HCT116 (cell line): ENCODE results near the gene FNDC1. TPM values are rescaled to one million over a fixed set of nuclear protein-coding genes. Genes with fewer than 3 reads are reported as not detected.

Experiments used
- ATAC-seq: fragments of 200-7000 bp; cut with Tn5 transposase; 2 replicates; pipeline ENCODE4 v1.9.1; 2020; ENCODE audit warnings: mild to moderate bottlenecking, moderate library complexity
- BruUV-seq: library from RNA; stranded (reverse); fragments of 400-500 nt; replicated peaks from 2 replicates; lab custom pipeline; 2021; lab: Mats Ljungman, UMichigan
- CTCF ChIA-PET: fragments of 300-600 bp; sonication (Branson Sonifier 250); formaldehyde crosslinking; loops from one replicate; lab custom pipeline; 2021; ENCODE audit warnings: antibody characterized with exemption; lab: Charles Lee
- POLR2A ChIA-PET: fragments of 300-600, 350-600 bp; sonication (Branson Sonifier 250); formaldehyde crosslinking; loops from one replicate; lab custom pipeline; 2021; ENCODE audit warnings: antibody characterized with exemption; lab: Charles Lee
- RAD21 ChIA-PET, 2 experiments: fragments of 300-600 bp; sonication (Branson Sonifier 250); formaldehyde crosslinking; loops; one replicate each; lab custom pipeline; 2023; ENCODE audit warnings: low total read pairs in 2 of 2; ENCODE audit not compliant: uncharacterized antibody in 2 of 2, unreplicated experiment in 2 of 2, low non-redundant PET in 1 of 2; lab: Charles Lee
- DNase-seq: peaks from one replicate; pipeline ENCODE4 v3.0.0-alpha.2; 2010; ENCODE audit warnings: low read depth, low spot score
- H2AFZ ChIP-seq: fragments of 200-600 bp; shearing (Covaris generic), sonication (generic); 2 replicates; pipeline ENCODE4 v1.6.1; 2017; ENCODE audit warnings: low read depth, mixed run types, mixed read lengths, antibody characterized with exemption, low read length; ENCODE audit not compliant: poor library complexity, severe bottlenecking
- H3K27ac ChIP-seq: 2 replicates; pipeline ENCODE4 v1.5.1; 2012; ENCODE audit warnings: low read depth, low read length
- H3K27me3 ChIP-seq: fragments of 200-600 bp; sonication (generic); 2 replicates; pipeline ENCODE4 v1.6.1; 2016; ENCODE audit warnings: mixed run types, low read length, mixed read lengths; ENCODE audit not compliant: insufficient read depth
- H3K36me3 ChIP-seq, 2 experiments: fragments of 200-500 bp in 1 of 2; fragments of 200-600 bp in 1 of 2; sonication (Bioruptor generic) in 1 of 2; sonication (generic) in 1 of 2; 2 replicates each; pipeline versions ENCODE4 v1.5.1 to v1.6.1; 2014 to 2016; ENCODE audit warnings: low read length in 2 of 2, inconsistent platforms in 1 of 2, mixed read lengths in 1 of 2, mixed run types in 1 of 2; ENCODE audit not compliant: insufficient read depth in 2 of 2, control insufficient read depth in 1 of 2
- H3K4me1 ChIP-seq, 2 experiments: fragments of 200-600 bp in 1 of 2; sonication (generic) in 1 of 2; 2 replicates each; pipeline versions ENCODE4 v1.5.1 to v1.6.1; 2012 to 2017; ENCODE audit warnings: low read length in 2 of 2, inconsistent platforms in 1 of 2, mild to moderate bottlenecking in 1 of 2, mixed read lengths in 1 of 2, mixed run types in 1 of 2, moderate library complexity in 1 of 2; ENCODE audit not compliant: insufficient read depth in 2 of 2, control insufficient read depth in 1 of 2
- H3K4me2 ChIP-seq: fragments of 200-600 bp; sonication (generic); 2 replicates; pipeline ENCODE4 v1.6.1; 2017; ENCODE audit warnings: mixed run types, low read length, mixed read lengths
- H3K4me3 ChIP-seq, 2 experiments: fragments of 200-600 bp in 1 of 2; sonication (generic) in 1 of 2; replicated peaks in 1 of 2; 2 replicates each; pipeline ENCODE4 v1.5.1; 2011 to 2016; ENCODE audit warnings: low read length in 2 of 2, control low read depth in 1 of 2, low read depth in 1 of 2, mild to moderate bottlenecking in 1 of 2, mixed read lengths in 1 of 2, mixed run types in 1 of 2
- H3K79me2 ChIP-seq: fragments of 200-600 bp; sonication (generic); 2 replicates; pipeline ENCODE4 v1.6.1; 2017; ENCODE audit warnings: mild to moderate bottlenecking, mixed run types, low read length, moderate library complexity, mixed read lengths; ENCODE audit not compliant: insufficient read depth
- H3K9ac ChIP-seq: fragments of 200-600 bp; sonication (generic); 2 replicates; pipeline ENCODE4 v1.6.1; 2016; ENCODE audit warnings: low read length, mixed read lengths
- H3K9me2 ChIP-seq: fragments of 200-600 bp; sonication (generic), shearing (Covaris generic); 2 replicates; pipeline ENCODE4 v1.6.1; 2017; ENCODE audit warnings: mixed run types, mild to moderate bottlenecking, moderate library complexity; ENCODE audit not compliant: insufficient read depth
- H3K9me3 ChIP-seq, 2 experiments: fragments of 200-500 bp in 1 of 2; fragments of 200-600 bp in 1 of 2; sonication (Bioruptor generic) in 1 of 2; sonication (generic) in 1 of 2; 2 replicates each; pipeline ENCODE4 v1.6.1; 2014 to 2017; ENCODE audit warnings: low read length in 2 of 2, mixed read lengths in 2 of 2, inconsistent platforms in 1 of 2, low read depth in 1 of 2, mild to moderate bottlenecking in 1 of 2, mixed run types in 1 of 2, moderate library complexity in 1 of 2; ENCODE audit not compliant: control insufficient read depth in 1 of 2, insufficient read depth in 1 of 2
- H4K20me1 ChIP-seq: fragments of 200-600 bp; sonication (generic), shearing (Covaris generic); 2 replicates; pipeline ENCODE4 v1.6.1; 2017; ENCODE audit warnings: mixed run types, mild to moderate bottlenecking, moderate library complexity; ENCODE audit not compliant: insufficient read depth
- ATF3 ChIP-seq: IDR thresholded peaks from 2 replicates; pipeline ENCODE4 v1.6.1; 2012
- CBX3 ChIP-seq: IDR thresholded peaks from 2 replicates; pipeline ENCODE4 v1.6.1; 2012; ENCODE audit warnings: low read depth
- EGR1 ChIP-seq: IDR thresholded peaks from 2 replicates; pipeline ENCODE4 v1.6.1; 2012; ENCODE audit warnings: low read depth
- EZH2 ChIP-seq: fragments of 200-600 bp; sonication (generic); IDR thresholded peaks from 2 replicates; pipeline ENCODE4 v1.6.1; 2017; ENCODE audit warnings: antibody characterized with exemption, mixed run types
- EZH2phosphoT487 ChIP-seq: fragments of 200-600 bp; IDR thresholded peaks from 2 replicates; pipeline ENCODE4 v1.6.1; 2018; ENCODE audit warnings: antibody characterized with exemption, borderline replicate concordance
- FOSL1 ChIP-seq: IDR thresholded peaks from 2 replicates; pipeline ENCODE4 v1.6.1; 2012; ENCODE audit warnings: low read depth
- JUND ChIP-seq: IDR thresholded peaks from 2 replicates; pipeline ENCODE4 v1.6.1; 2012
- MAX ChIP-seq: IDR thresholded peaks from 2 replicates; pipeline ENCODE4 v1.6.1; 2012
- POLR2A ChIP-seq: IDR thresholded peaks from 2 replicates; pipeline ENCODE4 v1.7.0; 2011; ENCODE audit warnings: borderline replicate concordance; ENCODE audit not compliant: insufficient read depth, insufficient read length; ENCODE audit errors: extremely low read depth
- POLR2AphosphoS5 ChIP-seq: IDR thresholded peaks from 2 replicates; pipeline ENCODE4 v1.6.1; 2011; ENCODE audit warnings: mild to moderate bottlenecking, low read depth, low read length, moderate library complexity
- RAD21 ChIP-seq: IDR thresholded peaks from 2 replicates; pipeline ENCODE4 v1.6.1; 2012; ENCODE audit warnings: low read depth, mild to moderate bottlenecking
- REST ChIP-seq: IDR thresholded peaks from 2 replicates; pipeline ENCODE4 v1.6.1; 2012; ENCODE audit warnings: low read depth
- SIN3A ChIP-seq: IDR thresholded peaks from 2 replicates; pipeline ENCODE4 v1.6.1; 2012; ENCODE audit warnings: low read depth
- SRF ChIP-seq: IDR thresholded peaks from 2 replicates; pipeline ENCODE4 v1.6.1; 2012; ENCODE audit warnings: low read depth
- TCF7L2 ChIP-seq: IDR thresholded peaks from 2 replicates; pipeline ENCODE4 v1.7.0; 2011; ENCODE audit warnings: borderline replicate concordance, inconsistent platforms; ENCODE audit not compliant: insufficient read depth, insufficient read length; ENCODE audit errors: extremely low read depth
- YY1 ChIP-seq: IDR thresholded peaks from 2 replicates; pipeline ENCODE4 v1.6.1; 2011; ENCODE audit warnings: low read length, low read depth, moderate library complexity, mild to moderate bottlenecking; ENCODE audit not compliant: insufficient replicate concordance; ENCODE audit errors: extremely low read depth
- ZBTB33 ChIP-seq: IDR thresholded peaks from 2 replicates; pipeline ENCODE4 v1.6.1; 2011; ENCODE audit warnings: mild to moderate bottlenecking, low read length, moderate library complexity; ENCODE audit not compliant: insufficient replicate concordance; ENCODE audit errors: extremely low read depth
- ZFX ChIP-seq: fragments of 450-650 bp; IDR thresholded peaks from 2 replicates; pipeline ENCODE4 v1.6.1; 2017
- intact Hi-C: fragments of 100-400 bp; cut with micrococcal nuclease; formaldehyde crosslinking; loops from 2 replicates; pipeline ENCODE4 v1.10.0; 2022
- total RNA-seq: library from RNA; stranded (reverse); gene quantifications from one replicate; pipeline ENCODE4 v1.2.1, GENCODE V29; 2021; ENCODE audit not compliant: unreplicated experiment

FNDC1 gene
- total RNA-seq, 1 experiment from 2014 or later = 0.07 TPM

- Histone ChIP-seq H2AFZ (no peak overlapping the region), H3K36me3 (no peaks in the 10 kb centered on the region), H3K9me3 (no peaks in the 10 kb centered on the region)
- CTCF ChIA-PET = no interaction called here
- DNase-seq = no peak
- BruUV-seq = no TSS peak
- TF ChIP-seq SRF (no peak), ATF3 (no peak), YY1 (no peak), CBX3 (no peak), ZBTB33 (no peak), FOSL1 (no peak), POLR2AphosphoS5 (no peak), EGR1 (no peak), MAX (no peak), ZFX (no peak), POLR2A (no peak), EZH2 (no peak), EZH2phosphoT487 (no peak), REST (no peak), JUND (no peak), SIN3A (no peak), RAD21 (no peak), TCF7L2 (no peak)
- TF ChIP-seq, all 23 proteins: peak for 0
- Histone ChIP-seq H3K4me3 (no peak overlapping the region), H3K27ac (no peak overlapping the region), H3K9me2 (0 out of 2 replicates have a peak, but pooled peaks cover 4% of the 10 kb centered on the region), H3K4me2 (no peak overlapping the region), H3K4me1 (no peaks in the 10 kb centered on the region), H4K20me1 (no peaks in the 10 kb centered on the region), H3K79me2 (no peaks in the 10 kb centered on the region), H3K27me3 (peaks cover 49% of the 10 kb centered on the region), H3K9ac (no peak overlapping the region)
- ChIA-PET POLR2A (no interaction called here), RAD21 (no interaction called here)
- intact Hi-C loops = no loop called here
- no peak for ATAC-seq
Observed at GRCh38 chr6:159197251-159197650, 28.1 kb downstream of the FNDC1 start.
